ENCODE data around the gene SHOX.
"Not testable (repeated sequence)": the region's sequence is repeated elsewhere in the genome, so short reads cannot be mapped to it uniquely, and the experiment has no call there.

The SHOX gene

GRCh38 chrX:630612-631496 is at the start of gene SHOX:
Gene SHOX (plus strand): TSS chrX:630791. CDS start chrX:630898, 107 bp downstream.
- no peak for DNase-seq

- no peak for DNase-seq
These were observed 49.5 kb upstream of the SHOX start for GRCh38 chrX:581066-581465.

DNA sequence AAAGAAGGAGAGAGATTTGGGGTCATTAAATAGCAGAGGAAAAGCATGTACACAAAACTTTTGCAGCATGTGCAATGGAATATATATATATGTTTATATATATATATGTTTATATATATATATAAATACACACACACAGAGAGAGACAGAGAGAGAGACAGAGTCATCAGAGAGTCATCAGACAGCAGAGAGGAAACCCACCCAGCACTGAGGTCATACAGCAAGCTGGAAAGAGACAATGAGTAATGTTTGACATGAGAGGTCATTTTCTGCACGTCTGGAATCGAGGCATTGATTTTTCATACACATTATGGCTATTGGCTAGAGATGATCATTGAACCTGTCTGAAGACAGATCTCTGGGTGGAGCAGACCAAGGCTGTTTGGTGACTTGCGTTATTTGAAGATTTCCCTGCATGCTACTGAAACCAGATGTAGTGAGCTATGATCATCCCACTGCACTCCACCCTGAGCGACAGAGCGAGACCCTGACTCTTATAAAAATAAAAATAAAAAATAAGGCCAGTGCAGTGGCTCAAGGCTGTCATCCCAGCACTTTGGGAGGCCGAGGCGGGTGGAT is 48.8 kb upstream of the SHOX start:
- DNase-seq: no peak

GRCh38 chrX:584572-584971 is 46.0 kb upstream of the SHOX start:
- DNase-seq: no peak

GRCh38 chrX:585115-585808 is 45.3 kb upstream of the SHOX start:
- no peak for DNase-seq

- DNase-seq: no peak
These were observed 44.2 kb upstream of the SHOX start for GRCh38 chrX:586351-586750.

DNA sequence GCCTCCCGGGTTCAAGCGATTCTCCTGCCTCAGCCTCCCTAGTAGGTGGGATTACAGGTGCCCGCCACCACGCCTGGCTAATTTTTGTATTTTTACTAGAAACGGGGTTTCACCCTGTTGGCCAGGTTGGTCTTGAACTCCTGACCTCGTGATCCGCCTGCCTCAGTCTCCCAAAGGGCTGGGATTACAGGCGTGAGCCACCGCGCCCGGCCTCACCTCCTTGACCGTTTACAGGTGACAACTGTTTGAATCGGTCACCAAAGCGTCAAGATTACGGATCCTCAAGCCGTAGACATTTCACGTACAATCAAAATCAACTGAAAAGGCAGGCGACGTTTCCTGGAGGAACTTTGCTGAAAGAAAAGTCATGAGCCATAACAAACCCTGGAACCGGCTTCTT is 41.3 kb upstream of the SHOX start:
- not testable (repeated sequence) for DNase-seq

GRCh38 chrX:590693-591404 is 39.7 kb upstream of the SHOX start:
- no peak for DNase-seq

DNA sequence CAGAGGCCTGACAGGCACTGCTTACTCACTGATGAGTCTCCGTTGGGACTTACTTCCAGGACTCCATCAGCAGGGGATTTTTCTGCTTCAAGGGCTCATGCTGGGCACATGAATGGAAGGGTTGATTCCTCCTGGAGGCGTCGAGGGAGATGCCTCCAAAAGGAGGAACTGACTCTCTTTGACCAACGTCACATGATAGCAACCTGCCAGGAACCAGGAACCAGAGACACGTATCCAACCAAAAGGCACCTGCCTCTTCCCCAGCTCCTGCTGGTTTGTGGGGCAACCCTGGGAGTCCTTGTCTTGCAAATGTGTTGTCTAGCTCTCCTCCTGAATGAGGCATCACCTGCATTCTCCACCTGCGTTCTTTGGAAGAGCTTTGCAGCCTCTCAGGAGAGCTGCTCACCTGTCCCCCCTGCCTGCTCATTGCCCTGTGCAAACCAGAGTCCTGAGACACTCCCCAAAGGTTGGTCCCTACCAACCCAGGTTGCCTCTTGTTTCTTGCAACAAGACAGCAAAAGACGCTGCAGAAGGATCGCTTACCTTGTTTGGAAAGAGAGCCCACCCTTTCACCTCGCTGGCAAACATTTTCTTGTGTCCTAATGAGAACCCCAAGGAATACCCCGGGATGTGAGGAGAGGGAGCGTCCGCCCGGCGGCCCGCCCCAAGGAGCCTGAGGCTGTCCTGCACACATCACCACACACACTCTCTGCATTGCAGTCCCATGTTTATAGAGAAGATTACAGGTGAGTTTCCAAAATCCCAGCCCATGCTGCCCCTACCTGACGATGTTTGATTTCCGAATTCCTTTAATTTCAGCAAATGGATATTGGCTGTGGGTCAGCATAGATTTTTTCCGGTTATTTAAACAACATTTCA is 30.5 kb upstream of the SHOX start:
- no peak for DNase-seq

DNA sequence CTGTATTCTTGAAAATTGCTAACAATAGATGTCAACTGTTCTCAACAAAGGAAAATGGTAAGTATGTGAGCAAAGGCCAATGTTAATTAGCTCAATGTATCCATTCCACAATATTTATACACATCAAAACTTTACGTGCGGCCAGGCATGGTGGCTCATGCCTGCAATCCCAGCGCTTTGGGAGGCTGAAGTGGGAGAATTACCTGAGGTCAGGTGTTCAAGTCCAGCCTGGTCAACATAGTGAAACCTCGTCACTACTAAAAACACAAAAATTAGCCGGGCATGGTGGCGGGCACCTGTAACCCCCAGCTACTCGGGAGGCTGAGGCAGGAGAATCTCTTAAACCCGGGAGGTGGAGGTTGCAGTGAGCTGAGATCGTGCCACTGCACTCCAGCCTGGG is 27.6 kb upstream of the SHOX start:
- not testable (repeated sequence) for DNase-seq

DNA sequence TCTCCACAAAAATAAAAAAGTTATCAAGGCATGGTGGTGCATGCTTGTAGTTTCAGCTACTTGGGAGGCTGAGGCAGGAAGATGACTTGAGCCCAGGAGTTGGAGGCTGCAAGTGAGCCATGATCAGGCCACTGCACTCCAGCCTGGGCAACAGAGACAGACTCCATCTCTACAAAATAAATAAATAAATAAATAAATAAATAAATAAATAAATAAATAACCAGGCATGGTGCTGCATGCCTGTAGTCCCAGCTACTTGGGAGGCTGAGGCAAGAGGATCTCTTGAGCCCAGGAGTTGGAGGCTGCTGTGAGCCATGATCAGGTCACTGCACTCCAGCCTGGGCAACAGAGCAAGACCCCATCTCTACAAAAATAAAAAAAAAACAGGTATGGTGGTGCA is 26.0 kb upstream of the SHOX start:
- not testable (repeated sequence) for DNase-seq

DNA sequence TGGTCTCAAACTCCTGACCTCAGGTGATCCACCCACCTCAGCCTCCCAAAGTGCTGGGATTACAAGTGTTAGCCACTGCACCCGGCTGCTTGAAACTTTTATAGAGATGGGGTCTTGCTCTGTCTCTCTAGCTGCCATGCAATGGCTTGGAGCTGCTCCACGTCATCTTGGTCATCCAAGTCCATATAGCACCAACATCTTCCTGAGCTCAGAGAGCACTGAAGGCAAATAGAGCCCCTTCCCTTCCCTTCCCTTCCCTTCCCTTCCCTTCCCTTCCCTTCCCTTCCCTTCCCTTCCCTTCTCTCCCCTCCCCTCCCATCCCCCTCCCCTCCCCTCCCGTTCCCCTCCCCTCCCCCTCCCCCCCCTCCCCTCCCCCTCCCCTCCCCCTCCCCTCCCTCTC is 22.5 kb upstream of the SHOX start:
- DNase-seq: not testable (repeated sequence)

DNA sequence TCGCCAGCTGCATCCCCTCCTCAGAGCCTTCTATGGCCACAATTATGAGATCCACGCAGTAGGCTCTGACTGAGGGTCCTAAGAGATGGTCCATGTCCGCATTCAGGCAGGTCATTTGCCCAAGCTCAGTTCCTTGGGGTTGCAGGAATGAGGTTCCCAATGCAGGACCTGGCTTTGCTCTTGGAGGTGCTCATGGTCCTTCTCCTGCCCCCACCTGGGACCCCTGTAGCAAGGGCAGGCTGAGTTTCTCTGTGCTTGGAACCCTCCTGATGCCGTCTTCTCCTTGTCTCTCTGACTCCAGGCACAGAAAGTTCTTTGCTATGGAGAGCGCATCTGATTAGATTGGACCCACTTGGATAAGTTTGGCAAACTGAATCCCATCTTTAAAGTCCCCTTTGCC is 16.5 kb upstream of the SHOX start:
- DNase-seq: no peak

- DNase-seq: no peak
These were observed 13.2 kb upstream of the SHOX start for GRCh38 chrX:617401-617800.

DNA sequence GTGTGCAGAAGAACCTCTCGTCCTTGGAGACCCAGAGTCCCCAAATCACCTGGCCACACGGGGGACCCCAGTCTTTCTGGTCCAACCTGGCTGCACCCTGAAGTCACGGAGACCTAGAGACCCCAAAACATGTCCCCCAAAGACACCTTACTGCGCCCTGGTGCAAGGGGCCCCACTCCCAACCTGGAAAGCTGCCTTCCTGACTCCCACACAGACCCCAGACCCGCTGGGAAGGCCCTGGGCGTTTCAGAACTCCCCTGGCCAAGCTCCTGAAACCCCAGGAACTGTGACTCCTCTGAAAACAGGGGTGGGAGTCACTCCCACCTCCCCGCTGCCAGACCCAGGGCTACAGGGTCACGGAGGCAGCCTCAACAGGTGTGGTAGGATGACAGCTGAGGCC is 12.7 kb upstream of the SHOX start:
- no peak for DNase-seq

DNA sequence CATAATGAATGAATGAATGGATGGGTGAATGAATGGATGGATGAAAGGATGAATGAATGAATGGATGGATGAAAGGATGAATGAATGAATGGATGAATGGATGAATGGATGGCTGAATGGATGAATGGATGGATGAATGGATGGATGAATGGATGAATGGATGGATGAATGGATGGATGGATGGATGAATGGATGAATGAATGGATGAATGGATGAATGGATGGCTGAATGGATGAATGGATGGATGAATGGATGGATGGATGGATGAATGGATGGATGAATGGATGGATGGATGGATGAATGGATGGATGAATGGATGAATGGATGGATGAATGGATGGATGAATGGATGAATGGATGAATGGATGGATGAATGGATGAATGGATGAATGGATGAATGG is 12.3 kb upstream of the SHOX start:
- DNase-seq: not testable (repeated sequence)

DNA sequence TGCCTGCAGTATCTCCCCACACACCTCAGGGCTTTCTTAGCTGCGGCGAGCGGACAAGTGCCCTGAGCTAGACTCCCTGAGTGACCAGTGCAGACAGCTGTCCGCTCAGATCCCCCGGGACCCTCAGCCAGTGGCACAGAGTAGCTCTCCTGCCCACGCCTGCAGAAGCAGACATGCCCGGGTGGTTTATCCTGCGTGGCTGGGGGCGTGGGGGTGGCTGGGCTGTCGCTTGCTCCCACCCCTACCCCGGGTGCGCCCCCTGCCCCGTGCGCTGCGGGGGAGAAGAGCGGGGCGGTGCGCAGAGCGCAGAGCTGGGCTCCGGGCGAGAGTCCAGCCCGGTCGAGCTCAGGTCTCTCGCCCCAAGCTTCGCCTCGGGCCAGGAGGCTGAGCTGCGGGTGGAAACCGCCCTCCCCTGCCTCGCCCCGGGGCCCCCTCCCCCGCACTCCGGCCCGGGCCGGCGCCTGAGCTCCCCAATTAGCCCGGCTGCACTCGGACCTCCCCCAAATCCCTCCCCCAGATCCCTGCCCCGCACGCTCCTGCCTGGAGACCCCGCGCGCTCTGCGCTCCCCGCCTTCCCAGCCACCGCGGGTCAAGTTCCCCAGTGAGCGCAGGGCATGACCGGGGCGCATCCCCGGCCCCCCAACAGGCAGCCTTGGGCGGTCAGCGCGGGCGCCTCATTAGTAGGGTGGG is 11.7 kb upstream of the SHOX start:
- no peak for DNase-seq

DNA sequence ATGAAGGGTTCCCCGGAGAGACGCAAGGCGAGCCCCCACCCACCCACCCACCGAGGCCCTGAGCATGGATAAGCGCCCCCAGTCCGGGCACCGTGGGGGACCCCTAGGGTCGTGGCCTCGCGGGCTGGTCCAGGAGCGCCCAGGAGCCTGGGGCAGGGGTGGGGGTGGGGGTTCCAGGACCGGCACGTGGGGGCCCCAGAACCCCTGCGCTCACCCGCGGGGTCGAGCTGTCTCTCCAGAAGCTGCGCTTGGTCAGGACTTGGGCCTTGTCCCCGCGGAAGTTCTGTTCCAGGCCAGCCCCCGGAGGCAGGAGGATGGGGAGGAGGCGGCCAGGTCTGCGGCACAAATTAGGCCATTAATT is 11.2 kb upstream of the SHOX start:
- no peak for DNase-seq

DNA sequence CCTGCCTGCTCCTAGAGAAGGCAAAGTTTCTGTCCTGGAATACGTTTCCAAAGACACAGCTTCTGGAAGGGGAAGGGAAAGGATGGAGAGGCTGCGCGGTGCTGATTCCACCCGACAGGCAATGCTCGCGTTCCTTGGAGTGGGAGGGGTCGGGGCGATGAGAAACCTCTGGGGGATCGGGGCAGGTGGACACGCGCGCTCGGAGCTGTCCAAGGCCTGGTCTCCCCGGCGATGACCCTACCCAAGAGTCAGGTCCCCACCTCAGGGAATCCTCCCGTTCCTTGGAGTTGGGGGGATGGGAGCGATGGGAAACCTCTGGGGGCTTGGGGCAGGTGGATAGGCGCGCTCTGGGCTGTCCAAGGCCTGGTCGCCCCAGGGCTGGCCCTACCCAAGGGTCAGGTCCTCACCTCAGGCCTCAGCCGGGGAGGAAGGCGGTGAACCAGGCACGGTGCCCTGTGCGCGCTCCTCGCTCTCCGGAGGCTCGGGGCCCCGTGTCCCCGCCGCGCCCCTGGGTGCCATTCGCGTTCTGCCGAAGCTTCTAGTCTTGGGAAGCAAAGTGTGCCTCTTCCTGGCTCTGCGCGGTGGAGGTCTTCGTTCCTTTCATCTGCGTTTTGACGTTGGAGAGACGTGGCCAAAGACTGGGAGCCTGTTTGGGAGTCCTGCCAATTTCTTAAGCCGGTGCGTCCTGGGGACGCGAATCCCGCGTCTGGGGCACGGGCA is 10.6 kb upstream of the SHOX start:
- DNase-seq: no peak

DNA sequence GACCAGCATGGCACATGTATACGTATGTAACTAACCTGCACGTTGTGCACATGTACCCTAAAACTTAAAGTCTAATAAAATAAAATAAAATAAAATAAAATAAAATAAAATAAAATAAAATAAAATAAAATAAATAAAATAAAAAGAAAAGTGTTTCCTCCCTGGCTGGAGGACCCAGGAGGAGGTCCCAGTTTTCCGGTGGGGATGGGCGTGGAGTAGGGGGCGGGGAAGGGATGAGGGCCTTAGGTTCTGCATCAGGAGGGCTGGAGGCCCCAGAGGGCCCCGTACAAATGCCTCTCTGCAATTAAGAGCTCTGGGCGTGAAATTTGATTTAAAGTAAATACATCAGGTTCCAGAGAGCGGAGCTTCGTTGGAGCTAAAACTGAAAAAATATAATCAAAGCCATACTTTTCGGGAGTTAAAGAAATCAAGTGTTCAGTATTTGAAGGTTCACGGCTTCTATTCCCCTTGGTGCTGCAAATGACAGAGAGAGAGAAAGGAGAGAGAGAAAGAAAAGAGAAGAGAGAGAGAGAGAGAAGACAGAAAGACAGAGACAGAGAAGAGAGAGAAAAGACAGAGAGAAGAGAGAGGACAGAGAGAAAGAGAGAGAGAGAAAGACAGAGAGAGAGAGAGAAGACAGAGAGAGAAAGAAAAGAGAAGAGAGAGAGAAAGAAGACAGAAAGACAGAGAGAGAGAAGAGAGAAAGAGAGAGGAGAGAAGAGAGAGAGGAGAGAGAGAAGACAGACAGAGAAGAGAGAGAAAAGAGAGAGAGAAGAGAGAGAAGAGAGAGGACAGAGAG is 8.7 kb upstream of the SHOX start:
- no peak for DNase-seq
